Measurements from ENCODE around the gene UNC5B. TPM values are rescaled to one million over a fixed set of nuclear protein-coding genes. Genes with fewer than 3 reads are reported as not detected.

UNC5B gene
- total and polyA plus RNA-seq, 7 experiments from 2014 or later: 0.08 TPM; not detected in 5

DNA sequence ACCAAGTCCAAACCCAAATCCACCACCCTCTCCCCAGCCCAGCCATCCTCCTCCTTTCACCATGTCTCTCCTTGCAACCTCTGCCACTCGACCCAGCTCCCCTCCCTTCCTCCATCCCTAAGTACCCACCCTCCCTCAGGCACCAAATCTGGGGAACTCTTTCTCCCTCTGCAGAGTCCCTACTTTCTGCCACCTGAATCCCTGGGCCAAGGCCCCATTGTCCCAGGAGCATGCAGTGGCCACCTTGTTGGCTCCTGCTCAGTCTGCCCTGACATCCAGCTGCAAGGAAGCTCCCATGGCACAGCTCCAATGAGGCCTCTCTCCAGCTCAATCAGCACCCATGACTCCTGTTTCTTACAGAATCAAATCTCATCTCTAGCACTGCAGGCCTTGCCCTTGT lies 5.5 kb upstream of the UNC5B start:
- Histone ChIP-seq H3K4me3 (ENCODE audit: low read length) (no peak overlapping the region), H3K27me3 (ENCODE audit: control insufficient read depth in 2 of 2, insufficient read depth in 2 of 2, low read length in 2 of 2) (peaks cover 0 to 7% of the 10 kb centered on the region in 2 donors), H3K9me3 (ENCODE audit: control insufficient read depth in 2 of 3, low read length in 3 of 3) (no peaks in the 10 kb centered on the region), H3K36me3 (ENCODE audit: control insufficient read depth in 2 of 3, insufficient read depth in 3 of 3, low read length in 3 of 3) (no peaks in the 10 kb centered on the region), H3K4me1 (ENCODE audit: control insufficient read depth in 2 of 2, insufficient read depth in 2 of 2, low read length in 2 of 2) (no peaks in the 10 kb centered on the region), H3K27ac (ENCODE audit: low read depth, low read length) (no peak overlapping the region)
- H3K9me3 Mint-ChIP-seq: no peaks in the 10 kb centered on the region
- H3K27ac Mint-ChIP-seq: no peak overlapping the region
- no peak overlapping the region for H3K4me3 Mint-ChIP-seq
- intact Hi-C loops (cut with micrococcal nuclease): no loop called here
- peaks cover 40 to 68% (median 65%) of the 10 kb centered on the region in 5 donors for H3K27me3 Mint-ChIP-seq
- ATAC-seq: no peak
- DNase-seq: no peak
- ChIA-PET CTCF (no interaction called here), POLR2A (no interaction called here)
- peaks cover 0 to 9% (median 3%) of the 10 kb centered on the region in 7 donors for H3K4me1 Mint-ChIP-seq
- H3K36me3 Mint-ChIP-seq: peaks cover 0 to 5% (median 0%) of the 10 kb centered on the region in 5 donors

DNA sequence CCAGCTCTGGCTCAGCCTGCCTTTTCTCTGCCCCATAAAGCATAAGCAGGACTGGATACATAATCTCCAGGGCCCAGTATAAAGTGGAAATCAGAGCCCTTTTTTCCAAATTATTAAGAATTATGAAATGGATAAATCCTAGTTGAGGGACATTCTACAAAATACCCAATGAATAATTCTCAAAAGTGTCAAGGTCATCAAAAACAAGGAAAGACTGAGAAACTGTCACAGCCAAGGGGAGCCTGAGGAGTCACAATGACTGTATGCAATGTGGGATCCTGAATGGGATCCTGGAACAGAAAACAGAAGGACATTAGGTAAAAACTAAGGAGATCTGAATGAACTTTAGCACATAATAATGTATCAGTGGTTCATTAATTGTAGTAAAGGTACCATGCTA lies 4.8 kb upstream of the UNC5B start:
- no peak overlapping the region for H3K4me3 ChIP-seq (ENCODE audit: low read length)
- peaks cover 0 to 7% of the 10 kb centered on the region in 2 donors for H3K27me3 ChIP-seq (ENCODE audit: control insufficient read depth in 2 of 2, insufficient read depth in 2 of 2, low read length in 2 of 2)
- Mint-ChIP-seq H3K27me3 (peaks cover 41 to 69% (median 64%) of the 10 kb centered on the region in 5 donors), H3K4me1 (peaks cover 0 to 10% (median 6%) of the 10 kb centered on the region in 7 donors), H3K36me3 (peaks cover 0 to 5% (median 0%) of the 10 kb centered on the region in 5 donors), H3K4me3 (no peak overlapping the region), H3K9me3 (no peaks in the 10 kb centered on the region), H3K27ac (no peak overlapping the region)
- H3K27ac ChIP-seq (ENCODE audit: low read depth, low read length): no peak overlapping the region
- no peaks in the 10 kb centered on the region for H3K36me3 ChIP-seq (ENCODE audit: control insufficient read depth in 2 of 3, insufficient read depth in 3 of 3, low read length in 3 of 3)
- H3K9me3 ChIP-seq (ENCODE audit: control insufficient read depth in 2 of 3, low read length in 3 of 3): no peaks in the 10 kb centered on the region
- no peak for DNase-seq
- POLR2A ChIA-PET: no interaction called here
- intact Hi-C loops (cut with micrococcal nuclease): no loop called here
- CTCF ChIA-PET: no interaction called here
- ATAC-seq: no peak
- H3K4me1 ChIP-seq (ENCODE audit: control insufficient read depth in 2 of 2, insufficient read depth in 2 of 2, low read length in 2 of 2): no peaks in the 10 kb centered on the region

DNA sequence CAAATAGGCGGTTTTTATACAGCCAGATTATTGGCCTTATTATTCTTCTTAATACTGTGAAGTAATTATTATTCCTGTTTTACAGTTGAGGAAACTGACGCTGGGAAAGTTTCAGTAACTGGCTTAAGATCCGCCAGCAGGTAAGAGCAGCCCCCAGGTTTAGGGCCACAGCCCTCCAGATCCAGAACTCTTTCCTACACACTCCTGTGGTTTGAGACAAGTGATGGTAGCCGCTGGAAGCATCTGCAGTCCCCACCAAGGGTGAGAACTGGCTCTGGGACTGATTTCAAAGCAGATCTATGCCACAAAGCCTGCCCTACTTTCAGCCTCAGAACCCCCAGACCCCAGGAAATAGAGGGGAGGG lies 3.0 kb upstream of the UNC5B start:
- Mint-ChIP-seq H3K27me3 (peaks cover 47 to 77% (median 68%) of the 10 kb centered on the region in 5 donors), H3K27ac (no peak overlapping the region), H3K9me3 (no peaks in the 10 kb centered on the region), H3K4me3 (no peak overlapping the region), H3K36me3 (peaks cover 0 to 5% (median 0%) of the 10 kb centered on the region in 5 donors), H3K4me1 (peaks cover 0 to 18% (median 14%) of the 10 kb centered on the region in 7 donors)
- intact Hi-C loops (cut with micrococcal nuclease): loop anchor here in 1 of 2 donors (1.0 kb wide), 1 partner anchor 284 kb away; no protein-coding TSS in a partner anchor
- POLR2A ChIA-PET: no interaction called here
- Histone ChIP-seq H3K36me3 (ENCODE audit: control insufficient read depth in 2 of 3, insufficient read depth in 3 of 3, low read length in 3 of 3) (no peaks in the 10 kb centered on the region), H3K9me3 (ENCODE audit: control insufficient read depth in 2 of 3, low read length in 3 of 3) (no peaks in the 10 kb centered on the region), H3K4me3 (ENCODE audit: low read length) (no peak overlapping the region), H3K27me3 (ENCODE audit: control insufficient read depth in 2 of 2, insufficient read depth in 2 of 2, low read length in 2 of 2) (peaks cover 0 to 7% of the 10 kb centered on the region in 2 donors), H3K27ac (ENCODE audit: low read depth, low read length) (no peak overlapping the region), H3K4me1 (ENCODE audit: control insufficient read depth in 2 of 2, insufficient read depth in 2 of 2, low read length in 2 of 2) (peaks cover 0 to 4% of the 10 kb centered on the region in 2 donors)
- DNase-seq (no peak), ATAC-seq (no peak)
- CTCF ChIA-PET: no interaction called here

DNA sequence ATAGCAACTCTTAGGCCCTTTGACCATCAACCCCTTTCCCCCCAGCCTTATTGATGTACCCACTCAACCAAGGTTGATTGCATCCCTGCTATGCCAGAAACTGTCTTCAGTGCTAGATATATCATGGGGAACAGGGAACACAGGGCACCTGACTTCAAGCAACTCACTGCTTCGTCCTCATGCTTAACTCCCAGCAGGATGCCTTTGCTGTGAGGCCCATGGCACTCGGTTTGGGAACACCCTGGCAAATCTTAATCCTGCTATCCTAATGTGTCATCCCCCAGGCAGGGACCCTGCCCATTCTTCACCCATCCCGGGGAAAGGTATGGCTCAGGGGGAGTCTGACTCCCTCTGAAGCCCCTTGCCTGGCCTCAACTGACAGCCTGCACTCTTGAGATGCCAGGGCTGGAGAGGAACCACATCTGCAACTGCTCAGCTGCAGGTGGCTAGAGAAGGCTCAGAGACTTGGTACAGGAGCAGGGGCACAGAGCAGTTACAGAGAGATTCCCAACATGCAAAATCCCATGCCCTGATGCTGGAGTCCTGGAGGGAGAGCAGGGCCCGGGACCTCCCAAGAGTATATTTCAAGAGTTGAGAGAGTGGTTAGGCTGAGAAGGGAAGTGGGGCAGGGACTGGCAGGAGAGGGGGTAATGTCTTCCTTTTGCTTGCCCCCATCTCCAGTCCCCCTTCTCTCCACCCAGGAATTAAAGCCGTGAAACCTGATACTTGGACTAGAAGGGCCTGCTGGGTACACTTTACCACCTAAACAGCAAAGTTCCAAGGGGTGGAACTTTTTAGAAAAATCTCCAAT lies 2.4 kb upstream of the UNC5B start:
- no peak overlapping the region for H3K27ac Mint-ChIP-seq
- H3K4me3 Mint-ChIP-seq: peak overlapping the region in 2 of 10 donors; percentile 12 to 39

DNA sequence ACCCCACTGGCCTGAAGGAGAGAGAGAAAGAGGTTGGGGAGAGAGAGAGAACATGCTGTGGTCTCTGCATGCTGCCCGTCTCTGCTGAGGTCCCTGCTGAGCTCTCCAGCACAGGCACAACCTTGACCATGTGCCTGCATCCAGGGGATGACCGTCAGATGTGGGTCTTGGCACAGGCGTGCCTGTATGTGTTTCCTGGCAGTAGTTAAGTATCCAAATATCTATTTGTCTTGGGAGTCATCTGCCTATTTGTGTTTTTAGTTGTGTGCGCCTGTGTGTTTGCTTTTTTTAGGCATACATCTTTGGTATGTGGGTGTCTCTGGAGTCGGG lies 1.9 kb upstream of the UNC5B start:
- peaks cover 0 to 20% (median 14%) of the 10 kb centered on the region in 7 donors for H3K4me1 Mint-ChIP-seq
- Histone ChIP-seq H3K4me1 (ENCODE audit: control insufficient read depth in 2 of 2, insufficient read depth in 2 of 2, low read length in 2 of 2) (peaks cover 0 to 4% of the 10 kb centered on the region in 2 donors), H3K9me3 (ENCODE audit: control insufficient read depth in 2 of 3, low read length in 3 of 3) (no peaks in the 10 kb centered on the region), H3K36me3 (ENCODE audit: control insufficient read depth in 2 of 3, insufficient read depth in 3 of 3, low read length in 3 of 3) (no peaks in the 10 kb centered on the region), H3K27me3 (ENCODE audit: control insufficient read depth in 2 of 2, insufficient read depth in 2 of 2, low read length in 2 of 2) (peaks cover 0 to 15% of the 10 kb centered on the region in 2 donors), H3K4me3 (ENCODE audit: low read length) (no peak overlapping the region), H3K27ac (ENCODE audit: low read depth, low read length) (no peak overlapping the region)
- intact Hi-C loops (cut with micrococcal nuclease): no loop called here
- no peak overlapping the region for H3K27ac Mint-ChIP-seq
- ATAC-seq (no peak), DNase-seq (no peak)
- CTCF ChIA-PET: no interaction called here
- peaks cover 56 to 81% (median 67%) of the 10 kb centered on the region in 5 donors for H3K27me3 Mint-ChIP-seq
- POLR2A ChIA-PET: no interaction called here
- no peaks in the 10 kb centered on the region for H3K9me3 Mint-ChIP-seq
- peaks cover 0 to 5% (median 0%) of the 10 kb centered on the region in 5 donors for H3K36me3 Mint-ChIP-seq
- H3K4me3 Mint-ChIP-seq: peak overlapping the region in 4 of 10 donors; percentile 17 to 69 (median 32)

More for the DNA sequence above, 2.4 kb upstream of the UNC5B start:
- H3K36me3 Mint-ChIP-seq: peaks cover 0 to 5% (median 0%) of the 10 kb centered on the region in 5 donors
- POLR2A ChIA-PET: no interaction called here
- no peak for ATAC-seq
- H3K4me1 ChIP-seq (ENCODE audit: control insufficient read depth in 2 of 2, insufficient read depth in 2 of 2, low read length in 2 of 2): peaks cover 0 to 4% of the 10 kb centered on the region in 2 donors
- no peaks in the 10 kb centered on the region for H3K9me3 Mint-ChIP-seq
- H3K36me3 ChIP-seq (ENCODE audit: control insufficient read depth in 2 of 3, insufficient read depth in 3 of 3, low read length in 3 of 3): no peaks in the 10 kb centered on the region
- no peak overlapping the region for H3K4me3 ChIP-seq (ENCODE audit: low read length)
- no peak for DNase-seq
- H3K27me3 Mint-ChIP-seq: peaks cover 53 to 78% (median 68%) of the 10 kb centered on the region in 5 donors
- H3K27ac ChIP-seq (ENCODE audit: low read depth, low read length): no peak overlapping the region
- intact Hi-C loops (cut with micrococcal nuclease): loop anchor here in 1 of 2 donors (1.0 kb wide), 1 partner anchor 285 kb away; no protein-coding TSS in a partner anchor
- no peaks in the 10 kb centered on the region for H3K9me3 ChIP-seq (ENCODE audit: control insufficient read depth in 2 of 3, low read length in 3 of 3)
- peaks cover 0 to 20% (median 14%) of the 10 kb centered on the region in 7 donors for H3K4me1 Mint-ChIP-seq
- peaks cover 0 to 9% of the 10 kb centered on the region in 2 donors for H3K27me3 ChIP-seq (ENCODE audit: control insufficient read depth in 2 of 2, insufficient read depth in 2 of 2, low read length in 2 of 2)
- CTCF ChIA-PET: no interaction called here

DNA sequence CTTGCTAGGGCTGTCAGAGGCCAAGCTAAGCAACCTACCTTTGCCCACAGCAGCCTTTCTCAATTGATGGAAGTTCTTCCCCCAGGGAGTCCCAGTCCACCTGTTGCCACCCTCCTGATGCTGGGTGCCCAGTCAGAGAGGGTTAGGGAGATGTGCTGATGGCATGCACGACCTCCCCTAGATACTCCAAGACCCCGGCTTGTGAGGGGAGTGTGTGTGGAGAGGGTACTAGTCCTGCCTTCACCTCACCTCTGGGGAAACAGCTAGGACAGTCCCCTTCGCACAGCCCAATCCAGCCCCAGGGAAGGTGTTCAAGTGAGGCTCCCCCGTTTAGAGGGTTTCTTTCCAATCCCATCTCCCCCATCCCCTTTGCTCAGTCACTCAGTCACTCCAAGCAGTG lies 1.3 kb upstream of the UNC5B start:
- Histone ChIP-seq H3K4me3 (ENCODE audit: low read length) (no peak overlapping the region), H3K36me3 (ENCODE audit: control insufficient read depth in 2 of 3, insufficient read depth in 3 of 3, low read length in 3 of 3) (no peaks in the 10 kb centered on the region), H3K9me3 (ENCODE audit: control insufficient read depth in 2 of 3, low read length in 3 of 3) (no peaks in the 10 kb centered on the region), H3K27me3 (ENCODE audit: control insufficient read depth in 2 of 2, insufficient read depth in 2 of 2, low read length in 2 of 2) (peaks cover 0 to 16% of the 10 kb centered on the region in 2 donors), H3K4me1 (ENCODE audit: control insufficient read depth in 2 of 2, insufficient read depth in 2 of 2, low read length in 2 of 2) (peaks cover 0 to 4% of the 10 kb centered on the region in 2 donors), H3K27ac (ENCODE audit: low read depth, low read length) (no peak overlapping the region)
- Mint-ChIP-seq H3K9me3 (no peaks in the 10 kb centered on the region), H3K27me3 (peaks cover 61 to 83% (median 68%) of the 10 kb centered on the region in 5 donors), H3K27ac (no peak overlapping the region), H3K4me3 (peak overlapping the region in 4 of 10 donors; percentile 17 to 81 (median 44)), H3K36me3 (peaks cover 0 to 5% (median 0%) of the 10 kb centered on the region in 5 donors), H3K4me1 (peaks cover 2 to 25% (median 16%) of the 10 kb centered on the region in 7 donors)
- POLR2A ChIA-PET: no interaction called here
- ATAC-seq (no peak), DNase-seq (no peak)
- CTCF ChIA-PET: no interaction called here
- intact Hi-C loops (cut with micrococcal nuclease): no loop called here

All from naive thymus-derived CD4-positive, alpha-beta T cell (primary cell).